ENCODE data around the gene NR1D2.
"Not testable (repeated sequence)": the region's sequence is repeated elsewhere in the genome, so short reads cannot be mapped to it uniquely, and the experiment has no call there.

NR1D2 gene

GRCh38 chr3:23944861-23945662, at the start of gene NR1D2:
TSS of gene NR1D2 (plus strand) at chr3:23945286. CDS start at chr3:23945579, 293 bp downstream.
- DNase-seq: peak; percentile 26

- DNase-seq: no peak
These were observed 44.3 kb upstream of the NR1D2 start for GRCh38 chr3:23900744-23901143.

- DNase-seq: no peak
These were observed 40.5 kb upstream of the NR1D2 start for GRCh38 chr3:23904545-23904944.

GRCh38 chr3:23909341-23909740, 35.7 kb upstream of the NR1D2 start:
- DNase-seq: no peak

GRCh38 chr3:23911397-23911796, 33.7 kb upstream of the NR1D2 start:
- no peak for DNase-seq

GRCh38 chr3:23912335-23912734, 32.8 kb upstream of the NR1D2 start:
- not testable (repeated sequence) for DNase-seq

- no peak for DNase-seq
These were observed 31.9 kb upstream of the NR1D2 start for GRCh38 chr3:23913182-23913581.

GRCh38 chr3:23913873-23914743, 31.0 kb upstream of the NR1D2 start:
- no peak for DNase-seq

- DNase-seq: no peak
These were observed 29.5 kb upstream of the NR1D2 start for GRCh38 chr3:23915537-23916108.

GRCh38 chr3:23916152-23916885, 28.8 kb upstream of the NR1D2 start:
- peak; percentile 28 for DNase-seq

- DNase-seq: peak; percentile 79
These were observed 28.0 kb upstream of the NR1D2 start, which contains the start of the genes NKIRAS1 and RPL15 for GRCh38 chr3:23916886-23917678. TSS of gene NKIRAS1 (minus strand) at chr3:23916990. CDS start at chr3:23910904, 6,086 bp downstream. TSS of gene RPL15 (plus strand) at chr3:23917132. CDS start at chr3:23917860, 728 bp downstream.

GRCh38 chr3:23917679-23918303, 27.3 kb upstream of the NR1D2 start:
- peak; percentile 40 for DNase-seq

- not testable (repeated sequence) for DNase-seq
These were observed 26.8 kb upstream of the NR1D2 start for GRCh38 chr3:23918331-23918730.

- DNase-seq: no peak
These were observed 25.5 kb upstream of the NR1D2 start for GRCh38 chr3:23919628-23920027.

GRCh38 chr3:23920151-23920655, 24.9 kb upstream of the NR1D2 start:
- no peak for DNase-seq

GRCh38 chr3:23921052-23921511, 24.0 kb upstream of the NR1D2 start:
- DNase-seq: no peak

GRCh38 chr3:23923786-23924185, 21.3 kb upstream of the NR1D2 start:
- DNase-seq: no peak

- no peak for DNase-seq
These were observed 18.8 kb upstream of the NR1D2 start for GRCh38 chr3:23926246-23926645.

GRCh38 chr3:23926736-23927135, 18.4 kb upstream of the NR1D2 start:
- DNase-seq: no peak

- DNase-seq: no peak
These were observed 16.6 kb upstream of the NR1D2 start for GRCh38 chr3:23928524-23928923.

- DNase-seq: no peak
These were observed 13.5 kb upstream of the NR1D2 start for GRCh38 chr3:23931597-23931996.
